H9 (cell line): ENCODE measurements around the gene PRR5L. TPM values are rescaled to one million over a fixed set of nuclear protein-coding genes. Genes with fewer than 3 reads are reported as not detected.

Experiments used
- DNase-seq: peaks from one replicate; pipeline ENCODE4 v3.0.0-alpha.2; 2017
- H2AFZ ChIP-seq: one replicate; pipeline ENCODE4 v1.6.1; 2013; ENCODE audit warnings: mild to moderate bottlenecking, low read length, control low read depth, moderate library complexity
- H2AK5ac ChIP-seq: 2 replicates; pipeline ENCODE4 v1.6.1; 2013; ENCODE audit warnings: low read length, control low read depth, mixed read lengths; ENCODE audit not compliant: insufficient read length
- H2BK120ac ChIP-seq: one replicate; pipeline ENCODE4 v1.6.1; 2013; ENCODE audit warnings: low read depth, mild to moderate bottlenecking, low read length, control low read depth, inconsistent platforms; ENCODE audit not compliant: poor library complexity, severe bottlenecking
- H2BK12ac ChIP-seq: 2 replicates; pipeline ENCODE4 v1.6.1; 2013; ENCODE audit warnings: low read length, control low read depth, mixed read lengths, low read depth; ENCODE audit not compliant: insufficient read length
- H2BK15ac ChIP-seq: 2 replicates; pipeline ENCODE4 v1.6.1; 2013; ENCODE audit warnings: low read depth, low read length, control low read depth
- H2BK20ac ChIP-seq: one replicate; pipeline ENCODE4 v1.6.1; 2013; ENCODE audit warnings: low read depth, mild to moderate bottlenecking, low read length, control low read depth, inconsistent platforms; ENCODE audit not compliant: poor library complexity, severe bottlenecking
- H2BK5ac ChIP-seq: 2 replicates; pipeline ENCODE4 v1.6.1; 2013; ENCODE audit warnings: low read length, control low read depth, mixed read lengths; ENCODE audit not compliant: insufficient read length
- H3K14ac ChIP-seq: 2 replicates; pipeline ENCODE4 v1.6.1; 2013; ENCODE audit warnings: low read length, control low read depth; ENCODE audit not compliant: insufficient read depth
- H3K18ac ChIP-seq: 2 replicates; pipeline ENCODE4 v1.6.1; 2013; ENCODE audit warnings: low read depth, mild to moderate bottlenecking, mixed read lengths, low read length, control low read depth; ENCODE audit not compliant: insufficient read length
- H3K23ac ChIP-seq: 2 replicates; pipeline ENCODE4 v1.6.1; 2013; ENCODE audit warnings: low read length, control low read depth, mixed read lengths, low read depth; ENCODE audit not compliant: insufficient read length
- H3K23me2 ChIP-seq: 2 replicates; pipeline ENCODE4 v1.6.1; 2013; ENCODE audit warnings: low read depth, mild to moderate bottlenecking, mixed read lengths, low read length, control low read depth; ENCODE audit not compliant: insufficient read length, poor library complexity, severe bottlenecking
- H3K27ac ChIP-seq: 2 replicates; pipeline ENCODE4 v1.5.1; 2013; ENCODE audit warnings: low read length, control low read depth, mixed read lengths, low read depth; ENCODE audit not compliant: insufficient read length
- H3K27me3 ChIP-seq: 2 replicates; pipeline ENCODE4 v1.6.1; 2013; ENCODE audit warnings: low read length, control low read depth, inconsistent platforms; ENCODE audit not compliant: insufficient read depth
- H3K4ac ChIP-seq: 2 replicates; pipeline ENCODE4 v1.6.1; 2013; ENCODE audit warnings: low read depth, mild to moderate bottlenecking, control low read depth, inconsistent platforms, low read length, moderate library complexity
- H3K4me1 ChIP-seq: 2 replicates; pipeline ENCODE4 v1.6.1; 2013; ENCODE audit warnings: low read length, control low read depth, inconsistent platforms; ENCODE audit not compliant: insufficient read depth
- H3K4me2 ChIP-seq: 2 replicates; pipeline ENCODE4 v1.6.1; 2013; ENCODE audit warnings: low read length, control low read depth, mixed read lengths; ENCODE audit not compliant: insufficient read length, insufficient read depth
- H3K56ac ChIP-seq: 2 replicates; pipeline ENCODE4 v1.6.1; 2013; ENCODE audit warnings: low read depth, mild to moderate bottlenecking, mixed read lengths, low read length, control low read depth; ENCODE audit not compliant: insufficient read length
- H3K79me1 ChIP-seq: 2 replicates; pipeline ENCODE4 v1.6.1; 2013; ENCODE audit warnings: low read depth, mild to moderate bottlenecking, moderate library complexity, low read length, control low read depth, inconsistent platforms; ENCODE audit not compliant: insufficient read depth, poor library complexity, severe bottlenecking
- H3K79me2 ChIP-seq: 2 replicates; pipeline ENCODE4 v1.6.1; 2013; ENCODE audit warnings: low read length, control low read depth, inconsistent platforms; ENCODE audit not compliant: insufficient read depth
- H3K9ac ChIP-seq: 2 replicates; pipeline ENCODE4 v1.6.1; 2013; ENCODE audit warnings: low read length, control low read depth, mixed read lengths; ENCODE audit not compliant: insufficient read length; ENCODE audit errors: extremely low read depth
- H3K9me3 ChIP-seq: one replicate; pipeline ENCODE4 v1.6.1; 2013; ENCODE audit warnings: low read depth, low read length, inconsistent platforms; ENCODE audit not compliant: control insufficient read depth
- H3T11ph ChIP-seq: one replicate; pipeline ENCODE4 v1.6.1; 2013; ENCODE audit warnings: mild to moderate bottlenecking, low read length, control low read depth, inconsistent platforms
- H4K20me1 ChIP-seq: one replicate; pipeline ENCODE4 v1.6.1; 2013; ENCODE audit not compliant: control insufficient read depth, insufficient read length, insufficient read depth
- H4K5ac ChIP-seq: 2 replicates; pipeline ENCODE4 v1.6.1; 2013; ENCODE audit warnings: low read depth, mild to moderate bottlenecking, mixed read lengths, low read length, control low read depth; ENCODE audit not compliant: insufficient read length
- H4K8ac ChIP-seq: replicated peaks from 2 replicates; pipeline ENCODE4 v1.6.1; 2013; ENCODE audit warnings: low read length, control low read depth, mixed read lengths, low read depth; ENCODE audit not compliant: insufficient read length
- H4K91ac ChIP-seq: 2 replicates; pipeline ENCODE4 v1.6.1; 2013; ENCODE audit warnings: low read depth, mild to moderate bottlenecking, moderate library complexity, mixed read lengths, low read length, control low read depth; ENCODE audit not compliant: insufficient read length
- H3K27ac Mint-ChIP-seq, 3 experiments: 2 replicates in 2 of 3; 3 replicates in 1 of 3; pipeline ENCODE4 v1.8.0; 2020 to 2021; ENCODE audit warnings: mixed read lengths in 3 of 3, mild to moderate bottlenecking in 1 of 3, moderate library complexity in 1 of 3
- H3K27me3 Mint-ChIP-seq: 2 replicates; pipeline ENCODE4 v1.8.0; 2021; ENCODE audit warnings: low read depth, mild to moderate bottlenecking, moderate library complexity, mixed read lengths
- H3K36me3 Mint-ChIP-seq, 3 experiments: 2 replicates in 2 of 3; 3 replicates in 1 of 3; pipeline ENCODE4 v1.8.0; 2020 to 2021; ENCODE audit warnings: low read depth in 3 of 3, mixed read lengths in 3 of 3; ENCODE audit not compliant: insufficient read depth in 1 of 3
- H3K4me1 Mint-ChIP-seq, 2 experiments: 2 replicates each; pipeline ENCODE4 v1.8.0; 2020; ENCODE audit warnings: mixed read lengths in 2 of 2
- H3K4me3 Mint-ChIP-seq, 2 experiments: 2 replicates in 1 of 2; 3 replicates in 1 of 2; pipeline ENCODE4 v1.8.0; 2020 to 2021; ENCODE audit warnings: mild to moderate bottlenecking in 2 of 2, mixed read lengths in 2 of 2, moderate library complexity in 1 of 2
- H3K9me3 Mint-ChIP-seq, 2 experiments: 2 replicates in 1 of 2; 3 replicates in 1 of 2; pipeline ENCODE4 v1.8.0; 2020; ENCODE audit warnings: mild to moderate bottlenecking in 2 of 2, mixed read lengths in 2 of 2, moderate library complexity in 1 of 2
- WGBS: extraction: QIAGEN DNeasy Blood & Tissue Kit; methylation state at CpG from one replicate; pipeline ENCODE4 v1.1.7; 2013; ENCODE audit warnings: missing lambda C conversion rate, low lambda C conversion rate, mixed read lengths; ENCODE audit not compliant: insufficient read length; ENCODE audit errors: extremely low coverage; 5-methylcytosine and 5-hydroxymethylcytosine counted together
- total RNA-seq: library from RNA; stranded (reverse); gene quantifications from 2 replicates; pipeline ENCODE4 v1.2.1, GENCODE V29; 2021
- TF ChIP-seq, protein P1 (sequence below): fragments of 200-600 bp; sonication (generic); conservative IDR thresholded peaks from 3 replicates; pipeline ENCODE4 v1.8.0; 2021; ENCODE audit warnings: antibody characterized with exemption, mild to moderate bottlenecking

PRR5L gene
- total RNA-seq, 1 experiment from 2014 or later: 5.6 TPM

DNA sequence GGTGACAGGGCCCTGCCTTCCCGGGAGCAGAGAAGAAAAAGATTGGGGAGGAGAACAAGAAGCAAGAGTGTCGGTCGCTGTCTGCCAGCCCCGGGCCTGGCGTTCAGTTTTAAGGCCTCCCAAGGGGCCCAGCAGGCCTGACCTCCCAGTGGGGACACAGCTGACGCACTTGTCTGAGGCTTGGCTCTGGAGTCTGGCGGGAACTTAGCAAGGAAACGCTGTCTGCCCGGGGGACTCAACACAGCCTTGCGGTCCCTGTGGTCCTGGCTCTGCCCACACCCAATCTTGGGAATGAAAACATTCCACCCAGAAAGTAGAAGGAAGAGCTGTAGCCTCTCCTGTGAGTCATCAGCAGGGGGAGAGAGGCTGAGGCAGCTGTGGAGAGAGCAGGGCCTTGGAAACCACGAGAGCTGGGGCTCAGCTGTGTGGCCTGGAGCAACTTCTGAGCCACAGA, 159.6 kb downstream of the PRR5L start:
- Histone ChIP-seq H3K18ac (peak overlapping the region; percentile 36), H3K23me2 (no peaks in the 10 kb centered on the region), H3K79me1 (no peaks in the 10 kb centered on the region), H4K20me1 (no peaks in the 10 kb centered on the region), H4K91ac (no peak overlapping the region), H2BK5ac (no peak overlapping the region), H3K27ac (no peak overlapping the region), H3T11ph (no peak overlapping the region), H3K79me2 (no peaks in the 10 kb centered on the region), H4K8ac (no peak overlapping the region), H3K14ac (peak overlapping the region; percentile 75; the same call in 1 of the 2 replicates), H3K27me3 (no peaks in the 10 kb centered on the region), H3K4me1 (no peaks in the 10 kb centered on the region; the same call in 1 of the 2 replicates), H3K9ac (no peak overlapping the region), H3K23ac (no peak overlapping the region), H3K4ac (no peak overlapping the region; the same call in 1 of the 2 replicates), H2BK20ac (no peak overlapping the region), H3K56ac (no peak overlapping the region), H2BK12ac (no peak overlapping the region), H4K5ac (no peak overlapping the region), H2BK15ac (no peak overlapping the region), H3K4me2 (no peak overlapping the region), H2BK120ac (no peak overlapping the region), H2AFZ (no peak overlapping the region), H2AK5ac (no peak overlapping the region), H3K9me3 (no peaks in the 10 kb centered on the region)
- no CpG with 5 or more reads among the region's 11 CpGs for WGBS
- Mint-ChIP-seq H3K9me3 (no peaks in the 10 kb centered on the region), H3K27ac (peak overlapping the region in 2 of 3 experiments; percentile 91 to 97; a peak in 4 of 7 replicates), H3K4me3 (no peak overlapping the region), H3K36me3 (peaks cover 0 to 3% (median 0%) of the 10 kb centered on the region in 3 experiments; a peak in 1 of 7 replicates), H3K27me3 (no peaks in the 10 kb centered on the region; the same call in 1 of the 2 replicates), H3K4me1 (peaks cover 37 to 39% of the 10 kb centered on the region in 2 experiments)
- DNase-seq: no peak
- TF ChIP-seq, protein P1, sequence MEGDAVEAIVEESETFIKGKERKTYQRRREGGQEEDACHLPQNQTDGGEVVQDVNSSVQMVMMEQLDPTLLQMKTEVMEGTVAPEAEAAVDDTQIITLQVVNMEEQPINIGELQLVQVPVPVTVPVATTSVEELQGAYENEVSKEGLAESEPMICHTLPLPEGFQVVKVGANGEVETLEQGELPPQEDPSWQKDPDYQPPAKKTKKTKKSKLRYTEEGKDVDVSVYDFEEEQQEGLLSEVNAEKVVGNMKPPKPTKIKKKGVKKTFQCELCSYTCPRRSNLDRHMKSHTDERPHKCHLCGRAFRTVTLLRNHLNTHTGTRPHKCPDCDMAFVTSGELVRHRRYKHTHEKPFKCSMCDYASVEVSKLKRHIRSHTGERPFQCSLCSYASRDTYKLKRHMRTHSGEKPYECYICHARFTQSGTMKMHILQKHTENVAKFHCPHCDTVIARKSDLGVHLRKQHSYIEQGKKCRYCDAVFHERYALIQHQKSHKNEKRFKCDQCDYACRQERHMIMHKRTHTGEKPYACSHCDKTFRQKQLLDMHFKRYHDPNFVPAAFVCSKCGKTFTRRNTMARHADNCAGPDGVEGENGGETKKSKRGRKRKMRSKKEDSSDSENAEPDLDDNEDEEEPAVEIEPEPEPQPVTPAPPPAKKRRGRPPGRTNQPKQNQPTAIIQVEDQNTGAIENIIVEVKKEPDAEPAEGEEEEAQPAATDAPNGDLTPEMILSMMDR: no peak
